ENCODE measurements around the gene FXYD5. TPM values are rescaled to one million over a fixed set of nuclear protein-coding genes. Genes with fewer than 3 reads are reported as not detected.
A peak's percentile ranks its signal among the peaks of the same experiment; 100 is the strongest.

The FXYD5 gene
- total and polyA plus RNA-seq, 2 donors (not counting 1 experiment from before 2014, with no cell fraction given): 310 to 390 TPM

DNA sequence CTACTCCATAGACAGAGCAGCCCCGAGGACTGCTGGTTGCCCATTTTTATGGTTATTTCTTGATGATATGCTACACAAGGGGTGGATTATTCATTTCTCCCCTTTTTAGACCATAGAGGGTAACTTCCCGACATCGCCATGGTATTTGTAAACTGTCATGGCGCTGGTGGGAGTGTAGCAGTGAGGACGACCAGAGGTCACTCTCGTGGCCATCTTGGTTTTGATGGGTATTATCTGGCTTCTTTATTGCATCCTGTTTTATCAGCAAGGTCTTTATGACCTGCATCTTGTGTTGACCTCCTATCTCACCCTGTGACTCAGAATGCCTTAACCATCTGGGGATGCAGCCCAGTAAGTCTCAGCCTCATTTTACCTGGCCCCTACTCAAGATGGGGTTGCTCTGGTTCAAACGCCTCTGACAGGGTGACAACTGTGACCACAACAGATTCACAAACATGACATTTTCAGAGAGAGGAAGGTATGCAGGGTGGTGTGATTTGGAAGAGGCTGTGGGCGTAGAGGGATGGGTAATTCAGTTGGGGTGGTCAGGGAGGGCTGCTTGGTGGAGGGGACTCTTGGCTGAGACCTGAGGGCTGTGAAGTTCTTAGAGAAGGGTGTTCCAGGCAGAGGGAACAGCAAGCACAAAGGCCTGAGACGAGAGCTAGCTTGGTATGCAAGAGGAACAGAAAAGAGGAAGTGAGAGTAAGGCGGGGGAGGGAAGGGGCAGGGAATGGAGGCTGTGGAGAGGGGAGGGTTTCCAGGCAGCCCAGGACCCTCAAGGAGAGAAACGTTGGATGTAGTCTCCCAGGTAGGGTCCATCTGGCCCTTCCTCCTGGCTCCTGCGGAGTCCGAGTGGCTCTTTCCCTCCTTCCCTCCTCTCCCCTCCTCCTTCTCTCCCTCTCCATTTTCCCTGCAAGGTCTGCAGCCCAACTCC lies 50.5 kb downstream of the FXYD5 start:
- peaks cover 0 to 10% (median 3%) of the 10 kb centered on the region in 3 donors for H3K9me3 ChIP-seq (ENCODE audit: control extremely low read depth in 1 of 3, control insufficient read depth in 2 of 3, insufficient read depth in 1 of 3, low read length in 2 of 3)
- TF ChIP-seq EZH2 (IDR thresholded peaks at IDR 0.05; ENCODE audit: borderline replicate concordance, insufficient read depth, low read depth, low read length, poor library complexity, severe bottlenecking) (no peak), CTCF (IDR thresholded peaks at IDR 0.05) (no peak)
- H3K9ac ChIP-seq (ENCODE audit: low read length): peak overlapping the region; percentile 39
- H3K36me3 ChIP-seq (replicated peaks in 1 of 2; ENCODE audit: control extremely low read depth in 1 of 2, control insufficient read depth in 1 of 2, extremely low read depth in 1 of 2, insufficient read depth in 2 of 2, low read length in 1 of 2): no peaks in the 10 kb centered on the region
- Mint-ChIP-seq H3K27me3 (no peaks in the 10 kb centered on the region), H3K4me1 (peaks cover 59% of the 10 kb centered on the region), H3K27ac (peak overlapping the region; percentile 96), H3K4me3 (peak overlapping the region; percentile 78), H3K9me3 (ENCODE audit: insufficient read depth) (no peaks in the 10 kb centered on the region)
- H3K27me3 ChIP-seq (replicated peaks in 1 of 4; ENCODE audit: control extremely low read depth in 1 of 4, control insufficient read depth in 3 of 4, insufficient read depth in 4 of 4, low read length in 3 of 4): no peaks in the 10 kb centered on the region
- ATAC-seq (ENCODE audit: low read depth): peak; percentile 74
- peak; percentile 91 for DNase-seq
- H4K20me1 ChIP-seq (ENCODE audit: control insufficient read depth, insufficient read depth, low read length, poor library complexity, severe bottlenecking): no peaks in the 10 kb centered on the region
- peak overlapping the region; percentile 78 for H3K4me2 ChIP-seq (replicated peaks; ENCODE audit: low read depth, low read length, poor library complexity, severe bottlenecking)
- H3K4me1 ChIP-seq (ENCODE audit: control insufficient read depth in 2 of 2, insufficient read depth in 2 of 2, low read length in 2 of 2): peaks cover 65 to 68% of the 10 kb centered on the region in 2 donors
- POLR2A ChIA-PET: interaction anchor here (0.5 to 2.0 kb wide), 13 partner anchors 9 to 689 kb away, joined by 3 to 8 read pairs (median 4); partner anchors contain the start of gene FXYD5
- CTCF ChIA-PET: interaction anchor here (1.0 to 3.3 kb wide), 8 partner anchors 10 to 142 kb away, joined by 3 to 25 read pairs (median 4); partner anchors contain the start of gene FFAR1
- intact Hi-C loops (cut with micrococcal nuclease): no loop called here
- peak overlapping the region in 3 of 5 experiments; percentile 7 to 45 (median 13) for H3K4me3 ChIP-seq (ENCODE audit: control extremely low read depth in 1 of 5, extremely low read depth in 1 of 5, insufficient read depth in 1 of 5, low read depth in 2 of 5, low read length in 4 of 5)
- 20% methylated on average over 6 of the region's 13 CpGs for whole genome bisulfite sequencing (ENCODE audit: insufficient coverage)
- no peak overlapping the region for H2AFZ ChIP-seq (ENCODE audit: insufficient read depth, low read depth, low read length, poor library complexity, severe bottlenecking)
- H3K27ac ChIP-seq (ENCODE audit: low read length in 2 of 2): peak overlapping the region; percentile 93 to 95
- H3K79me2 ChIP-seq (ENCODE audit: control insufficient read depth, insufficient read depth, low read length): no peaks in the 10 kb centered on the region

All from B cell (primary cell).